A673 (cell line): ENCODE measurements around the gene IGFBP2. TPM values are rescaled to one million over a fixed set of nuclear protein-coding genes. Genes with fewer than 3 reads are reported as not detected.

Source experiments
- BruUV-seq: library from RNA; stranded (reverse); fragments of 400-500 nt; replicated peaks from 2 replicates; lab custom pipeline; 2021; lab: Mats Ljungman, UMichigan
- CTCF ChIA-PET: fragments of 300-600 bp; sonication (Branson Sonifier 250); formaldehyde crosslinking; loops from one replicate; lab custom pipeline; 2022; ENCODE audit warnings: antibody characterized with exemption; lab: Charles Lee
- POLR2A ChIA-PET: fragments of 300-600 bp; sonication (Branson Sonifier 250); formaldehyde crosslinking; loops from one replicate; lab custom pipeline; 2022; ENCODE audit warnings: antibody characterized with exemption; ENCODE audit not compliant: low non-redundant PET; lab: Charles Lee
- DNase-seq: peaks from one replicate; pipeline ENCODE4 v3.0.0-alpha.2; 2015; ENCODE audit warnings: low spot score
- H3K27ac ChIP-seq: fragments of 200-600 bp; sonication (generic); 2 replicates; pipeline ENCODE4 v1.5.1; 2016; ENCODE audit warnings: mixed run types, low read depth, mild to moderate bottlenecking, mixed read lengths, antibody characterized with exemption, low read length; ENCODE audit not compliant: poor library complexity, severe bottlenecking
- H3K27me3 ChIP-seq: fragments of 200-600 bp; sonication (generic); replicated peaks from 2 replicates; pipeline ENCODE4 v1.6.1; 2017; ENCODE audit warnings: mixed run types, low read depth, mild to moderate bottlenecking, mixed read lengths, antibody characterized with exemption, low read length; ENCODE audit not compliant: insufficient read depth, poor library complexity
- H3K36me3 ChIP-seq: fragments of 200-600 bp; sonication (generic); 2 replicates; pipeline ENCODE4 v1.6.1; 2016; ENCODE audit warnings: mixed run types, mild to moderate bottlenecking, mixed read lengths, antibody characterized with exemption, low read length; ENCODE audit not compliant: insufficient read depth, poor library complexity, severe bottlenecking
- H3K4me1 ChIP-seq: fragments of 200-600 bp; sonication (generic); 2 replicates; pipeline ENCODE4 v1.6.1; 2017; ENCODE audit warnings: mixed run types, mild to moderate bottlenecking, mixed read lengths, antibody characterized with exemption, low read length; ENCODE audit not compliant: insufficient read depth, poor library complexity, severe bottlenecking
- H3K4me3 ChIP-seq: fragments of 200-600 bp; sonication (generic); 2 replicates; pipeline ENCODE4 v1.5.1; 2016; ENCODE audit warnings: low read depth, mixed run types, mild to moderate bottlenecking, mixed read lengths, low read length; ENCODE audit not compliant: poor library complexity, severe bottlenecking
- H3K9me3 ChIP-seq: fragments of 200-600 bp; sonication (generic); 2 replicates; pipeline ENCODE4 v1.6.1; 2016; ENCODE audit warnings: mixed run types, low read depth, mild to moderate bottlenecking, mixed read lengths, antibody characterized with exemption, low read length; ENCODE audit not compliant: poor library complexity, severe bottlenecking
- EZH2 ChIP-seq: fragments of 200-600 bp; sonication (generic); IDR thresholded peaks from 2 replicates; pipeline ENCODE4 v1.6.1; 2017; ENCODE audit warnings: borderline replicate concordance, low read depth, mild to moderate bottlenecking, mixed read lengths, antibody characterized with exemption, low read length; ENCODE audit not compliant: poor library complexity, severe bottlenecking
- intact Hi-C: fragments of 100-400 bp; cut with micrococcal nuclease; formaldehyde crosslinking; loops from one replicate; pipeline ENCODE4 v1.10.0; 2022; ENCODE audit not compliant: unreplicated experiment
- total RNA-seq: library from RNA; stranded (reverse); gene quantifications from 2 replicates; pipeline ENCODE4 v1.2.3, GENCODE V29; 2021
- TF ChIP-seq, protein P1 (sequence below): fragments of 300-800, 200-600 bp; sonication (generic); conservative IDR thresholded peaks from 2 replicates; pipeline ENCODE4 v1.5.1; 2017; ENCODE audit warnings: low read depth, mild to moderate bottlenecking, antibody characterized with exemption, low read length, moderate library complexity, mixed read lengths

IGFBP2 gene
- total RNA-seq, 1 experiment from 2014 or later: 614 TPM

DNA sequence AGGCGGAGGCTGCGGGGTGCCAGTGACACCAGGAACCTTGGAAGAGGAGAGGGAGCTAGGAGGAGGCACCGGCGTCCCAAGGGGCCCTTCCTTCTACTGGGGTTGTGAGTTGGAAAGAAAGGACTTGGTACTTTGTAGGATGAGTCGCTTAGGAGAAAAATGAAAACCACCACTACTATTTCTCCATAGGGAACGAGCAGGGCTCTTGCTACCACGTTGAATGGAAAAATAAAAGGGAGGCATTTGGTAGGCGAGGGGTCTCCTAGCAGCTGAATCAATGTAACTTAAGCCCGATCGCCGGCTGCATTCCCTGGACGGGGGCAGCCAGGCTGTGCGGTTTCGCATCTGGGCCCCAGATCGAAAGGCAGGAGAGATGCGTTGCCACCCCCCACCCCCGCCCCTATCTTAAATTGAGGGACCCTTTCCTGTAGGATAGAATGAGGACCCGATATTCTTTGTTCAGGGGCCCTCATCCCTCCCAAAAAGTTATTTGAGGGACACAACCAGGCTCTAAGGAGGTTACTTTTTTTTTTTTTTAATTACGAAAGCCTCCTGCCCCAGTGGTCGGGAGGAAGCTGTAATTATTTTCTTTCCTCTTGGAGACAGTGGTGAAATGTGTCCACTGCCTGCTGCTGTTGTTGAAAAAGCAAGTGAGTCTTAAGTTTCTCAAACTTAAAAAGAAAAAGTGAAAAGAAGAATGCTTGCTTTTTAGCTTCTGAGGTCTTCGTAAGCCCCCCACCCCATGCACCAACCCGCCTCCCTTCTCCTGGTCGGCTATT is 1.3 kb downstream of the IGFBP2 start:
- peak overlapping the region; percentile 93 for H3K27ac ChIP-seq
- ChIA-PET CTCF (interaction anchor here (0.5 to 1.4 kb wide), 4 partner anchors 14 to 116 kb away, joined by 4 to 12 read pairs (median 4); no protein-coding TSS in a partner anchor), POLR2A (no interaction called here)
- peaks cover 26% of the 10 kb centered on the region for H3K4me1 ChIP-seq
- peaks cover 20% of the 10 kb centered on the region for H3K36me3 ChIP-seq
- BruUV-seq: TSS peak; percentile 63
- TF ChIP-seq EZH2: no peak
- TF ChIP-seq, protein P1, sequence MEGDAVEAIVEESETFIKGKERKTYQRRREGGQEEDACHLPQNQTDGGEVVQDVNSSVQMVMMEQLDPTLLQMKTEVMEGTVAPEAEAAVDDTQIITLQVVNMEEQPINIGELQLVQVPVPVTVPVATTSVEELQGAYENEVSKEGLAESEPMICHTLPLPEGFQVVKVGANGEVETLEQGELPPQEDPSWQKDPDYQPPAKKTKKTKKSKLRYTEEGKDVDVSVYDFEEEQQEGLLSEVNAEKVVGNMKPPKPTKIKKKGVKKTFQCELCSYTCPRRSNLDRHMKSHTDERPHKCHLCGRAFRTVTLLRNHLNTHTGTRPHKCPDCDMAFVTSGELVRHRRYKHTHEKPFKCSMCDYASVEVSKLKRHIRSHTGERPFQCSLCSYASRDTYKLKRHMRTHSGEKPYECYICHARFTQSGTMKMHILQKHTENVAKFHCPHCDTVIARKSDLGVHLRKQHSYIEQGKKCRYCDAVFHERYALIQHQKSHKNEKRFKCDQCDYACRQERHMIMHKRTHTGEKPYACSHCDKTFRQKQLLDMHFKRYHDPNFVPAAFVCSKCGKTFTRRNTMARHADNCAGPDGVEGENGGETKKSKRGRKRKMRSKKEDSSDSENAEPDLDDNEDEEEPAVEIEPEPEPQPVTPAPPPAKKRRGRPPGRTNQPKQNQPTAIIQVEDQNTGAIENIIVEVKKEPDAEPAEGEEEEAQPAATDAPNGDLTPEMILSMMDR: no peak
- H3K27me3 ChIP-seq: no peaks in the 10 kb centered on the region
- DNase-seq: peak; percentile 61
- peak overlapping the region; percentile 99 for H3K4me3 ChIP-seq
- H3K9me3 ChIP-seq: no peaks in the 10 kb centered on the region
- intact Hi-C loops: no loop called here

- no peaks in the 10 kb centered on the region for H3K27me3 ChIP-seq
- H3K27ac ChIP-seq: peak overlapping the region; percentile 93
- H3K9me3 ChIP-seq: no peaks in the 10 kb centered on the region
- CTCF ChIA-PET: interaction anchor here (0.6 to 1.4 kb wide), 2 partner anchors 19 to 117 kb away, joined by 4 to 5 read pairs; no protein-coding TSS in a partner anchor
- peak overlapping the region; percentile 99 for H3K4me3 ChIP-seq
- POLR2A ChIA-PET: interaction anchor here (0.6 kb wide), 2 partner anchors 28 to 255 kb away, joined by 4 to 8 read pairs; no protein-coding TSS in a partner anchor
- DNase-seq: peak; percentile 28
- no TSS peak for BruUV-seq
- H3K4me1 ChIP-seq: peaks cover 27% of the 10 kb centered on the region
- TF ChIP-seq EZH2: no peak
- TF ChIP-seq, protein P1: no peak
- intact Hi-C loops: no loop called here
- H3K36me3 ChIP-seq: peaks cover 26% of the 10 kb centered on the region
Observed at GRCh38 chr2:216635171-216635570, 2.0 kb downstream of the IGFBP2 start.

GRCh38 chr2:216635701-216636550 is 2.7 kb downstream of the IGFBP2 start:
- Histone ChIP-seq H3K27ac (peak overlapping the region; percentile 93), H3K4me3 (peak overlapping the region; percentile 99), H3K9me3 (no peaks in the 10 kb centered on the region), H3K36me3 (peaks cover 34% of the 10 kb centered on the region), H3K27me3 (no peaks in the 10 kb centered on the region), H3K4me1 (peaks cover 30% of the 10 kb centered on the region)
- no peak for TF ChIP-seq EZH2
- TF ChIP-seq, protein P1: no peak
- POLR2A ChIA-PET: interaction anchor here (0.6 kb wide), 3 partner anchors 27 to 255 kb away, joined by 3 to 8 read pairs (median 4); no protein-coding TSS in a partner anchor
- no TSS peak for BruUV-seq
- CTCF ChIA-PET: interaction anchor here (0.5 to 0.6 kb wide), 3 partner anchors 37 to 120 kb away, joined by 3 to 6 read pairs (median 4); no protein-coding TSS in a partner anchor
- intact Hi-C loops: loop anchor here (1.0 kb wide), 1 partner anchor 40 kb away; no protein-coding TSS in a partner anchor
- peak; percentile 59 for DNase-seq
